Panc1 (cell line): ENCODE data around the gene ANAPC16. TPM values are rescaled to one million over a fixed set of nuclear protein-coding genes. Genes with fewer than 3 reads are reported as not detected.

Experiments used
- ATAC-seq: fragments of 200-7000 bp; cut with Tn5 transposase; 2 replicates; pipeline ENCODE4 v1.9.1; 2020; ENCODE audit warnings: mild to moderate bottlenecking, moderate library complexity
- BruUV-seq: library from RNA; stranded (reverse); fragments of 400-500 nt; replicated peaks from 2 replicates; lab custom pipeline; 2021; lab: Mats Ljungman, UMichigan
- CTCF ChIA-PET: fragments of 300-600 bp; sonication (Branson Sonifier 250); formaldehyde crosslinking; loops from one replicate; lab custom pipeline; 2022; ENCODE audit warnings: antibody characterized with exemption; lab: Charles Lee
- POLR2A ChIA-PET: fragments of 300-600 bp; sonication (Branson Sonifier 250); formaldehyde crosslinking; loops from one replicate; lab custom pipeline; 2022; ENCODE audit warnings: antibody characterized with exemption; lab: Charles Lee
- DNase-seq: peaks from one replicate; pipeline ENCODE4 v3.0.0-alpha.2; 2010; ENCODE audit warnings: low read depth, low spot score
- H3K27ac ChIP-seq: 2 replicates; pipeline ENCODE4 v1.5.1; 2011; ENCODE audit warnings: mild to moderate bottlenecking, low read length, inconsistent platforms
- H3K27me3 ChIP-seq: fragments of 200-500 bp; sonication (Bioruptor generic); 2 replicates; pipeline ENCODE4 v1.6.0; 2014; ENCODE audit warnings: low read length, inconsistent platforms; ENCODE audit not compliant: control insufficient read depth, insufficient read depth
- H3K36me3 ChIP-seq: fragments of 200-500 bp; sonication (Bioruptor generic); 2 replicates; pipeline ENCODE4 v1.5.1; 2014; ENCODE audit warnings: inconsistent platforms, mild to moderate bottlenecking, low read length, moderate library complexity; ENCODE audit not compliant: control insufficient read depth, insufficient read depth
- H3K4me1 ChIP-seq: 2 replicates; pipeline ENCODE4 v1.5.1; 2011; ENCODE audit warnings: inconsistent platforms, mild to moderate bottlenecking, low read length, moderate library complexity; ENCODE audit not compliant: control insufficient read depth, insufficient read depth
- H3K4me3 ChIP-seq, 2 experiments: 2 replicates each; pipeline ENCODE4 v1.5.1; 2011 to 2012; ENCODE audit warnings: low read depth in 2 of 2, low read length in 2 of 2, mild to moderate bottlenecking in 2 of 2, inconsistent platforms in 1 of 2, moderate library complexity in 1 of 2
- H3K9me3 ChIP-seq: fragments of 200-500 bp; sonication (Bioruptor generic); 2 replicates; pipeline ENCODE4 v1.5.1; 2014; ENCODE audit warnings: low read depth, mild to moderate bottlenecking, inconsistent platforms, low read length, moderate library complexity; ENCODE audit not compliant: control insufficient read depth, insufficient read depth
- CTCF ChIP-seq: fragments of 450-650 bp; IDR thresholded peaks from 2 replicates; pipeline ENCODE4 v1.5.1; 2017; ENCODE audit warnings: mild to moderate bottlenecking
- POLR2AphosphoS5 ChIP-seq: IDR thresholded peaks from 2 replicates; pipeline ENCODE4 v1.6.1; 2012; ENCODE audit warnings: mild to moderate bottlenecking, low read depth, low read length, moderate library complexity
- REST ChIP-seq, 2 experiments: IDR thresholded peaks; 2 replicates each; pipeline ENCODE4 v1.6.1; 2011 to 2012; ENCODE audit warnings: low read depth in 2 of 2, control low read depth in 1 of 2, low read length in 1 of 2, mild to moderate bottlenecking in 1 of 2, moderate library complexity in 1 of 2; ENCODE audit not compliant: insufficient read depth in 1 of 2
- SIN3A ChIP-seq: IDR thresholded peaks from 2 replicates; pipeline ENCODE4 v1.6.1; 2012; ENCODE audit warnings: low read depth, mild to moderate bottlenecking, low read length, moderate library complexity, borderline replicate concordance; ENCODE audit not compliant: insufficient read depth
- TCF7L2 ChIP-seq: IDR thresholded peaks from 2 replicates; pipeline ENCODE4 v1.6.1; 2011; ENCODE audit warnings: mild to moderate bottlenecking, low read depth, low read length, inconsistent platforms
- in situ Hi-C: cut with HindIII; loops from 2 replicates; pipeline ENCODE4 v1.10.0; 2016; ENCODE audit warnings: low sequenced_read_pairs, low pct_unique_long_range_greater_than_20kb
- intact Hi-C: fragments of 100-400 bp; cut with micrococcal nuclease; formaldehyde crosslinking; loops from one replicate; pipeline ENCODE4 v1.10.0; 2022; ENCODE audit not compliant: unreplicated experiment
- total RNA-seq: library from RNA; stranded (reverse); gene quantifications from one replicate; pipeline ENCODE4 v1.2.1, GENCODE V29; 2021; ENCODE audit not compliant: unreplicated experiment

Gene ANAPC16
- total RNA-seq, 1 experiment from 2014 or later = 110 TPM

- H3K4me1 ChIP-seq = peaks cover 88% of the 10 kb centered on the region
- peak overlapping the region; percentile 100 for H3K27ac ChIP-seq
- peak overlapping the region in 1 of 2 experiments; percentile 12; a peak in 1 of 4 replicates for H3K4me3 ChIP-seq
- intact Hi-C loops (loop anchor here (5.0 kb wide), 1 partner anchor 44 kb away; the partner anchor contains the start of genes ANAPC16 and ASCC1), in situ Hi-C loops (no loop called here)
- no TSS peak for BruUV-seq
- ATAC-seq (peak; percentile 91), DNase-seq (peak; percentile 92)
- peak; percentile 96 for TF ChIP-seq TCF7L2
- TF ChIP-seq REST (IDR thresholded peaks at IDR 0.05; ENCODE audit: insufficient read depth in 1 of 2, low read depth in 2 of 2, low read length in 1 of 2) = peak in 1 of 2 experiments; percentile 53; a peak in 1 of 4 replicates
- peak; percentile 91 for TF ChIP-seq POLR2AphosphoS5
- no peak for TF ChIP-seq SIN3A
- peak; percentile 52; the same call in 1 of the 2 replicates for TF ChIP-seq CTCF
- CTCF ChIA-PET = interaction anchor here (0.5 to 1.2 kb wide), 4 partner anchors 16 to 201 kb away, joined by 3 to 16 read pairs (median 4); no protein-coding TSS in a partner anchor
- no peaks in the 10 kb centered on the region for H3K27me3 ChIP-seq
- POLR2A ChIA-PET = interaction anchor here (0.6 to 1.0 kb wide), 4 partner anchors 9 to 189 kb away, joined by 3 to 7 read pairs (median 6); no protein-coding TSS in a partner anchor
- H3K9me3 ChIP-seq = no peaks in the 10 kb centered on the region
- peaks cover 14% of the 10 kb centered on the region; the same call in 1 of the 2 replicates for H3K36me3 ChIP-seq
These were observed 42.1 kb upstream of the ANAPC16 start for GRCh38 chr10:72173619-72174296.

- in situ Hi-C loops (no loop called here), intact Hi-C loops (loop anchor here (5.0 kb wide), 1 partner anchor 43 kb away; the partner anchor contains the start of genes ANAPC16 and ASCC1)
- Histone ChIP-seq H3K27me3 (no peaks in the 10 kb centered on the region), H3K27ac (peak overlapping the region; percentile 100), H3K4me1 (peaks cover 83% of the 10 kb centered on the region), H3K9me3 (no peaks in the 10 kb centered on the region), H3K36me3 (peaks cover 14% of the 10 kb centered on the region; the same call in 1 of the 2 replicates), H3K4me3 (no peak overlapping the region)
- no peak for DNase-seq
- peak; percentile 9 for ATAC-seq
- BruUV-seq = no TSS peak
- POLR2A ChIA-PET = interaction anchor here (0.6 to 1.0 kb wide), 5 partner anchors 8 to 188 kb away, joined by 3 to 12 read pairs (median 7); no protein-coding TSS in a partner anchor
- CTCF ChIA-PET = interaction anchor here (1.0 to 1.2 kb wide), 2 partner anchors 15 to 41 kb away, joined by 3 to 5 read pairs; no protein-coding TSS in a partner anchor
- TF ChIP-seq CTCF (no peak; the same call in 1 of the 2 replicates), REST (IDR thresholded peaks at IDR 0.05; ENCODE audit: insufficient read depth in 1 of 2, low read depth in 2 of 2, low read length in 1 of 2) (no peak), TCF7L2 (no peak), POLR2AphosphoS5 (no peak)
These were observed 41.5 kb upstream of the ANAPC16 start for GRCh38 chr10:72174297-72174662.
